Measurements from ENCODE around the gene PRUNE1. TPM values are rescaled to one million over a fixed set of nuclear protein-coding genes. Genes with fewer than 3 reads are reported as not detected.

PRUNE1 gene
- total RNA-seq, 1 donor from 2014 or later, result 12.2 TPM

DNA sequence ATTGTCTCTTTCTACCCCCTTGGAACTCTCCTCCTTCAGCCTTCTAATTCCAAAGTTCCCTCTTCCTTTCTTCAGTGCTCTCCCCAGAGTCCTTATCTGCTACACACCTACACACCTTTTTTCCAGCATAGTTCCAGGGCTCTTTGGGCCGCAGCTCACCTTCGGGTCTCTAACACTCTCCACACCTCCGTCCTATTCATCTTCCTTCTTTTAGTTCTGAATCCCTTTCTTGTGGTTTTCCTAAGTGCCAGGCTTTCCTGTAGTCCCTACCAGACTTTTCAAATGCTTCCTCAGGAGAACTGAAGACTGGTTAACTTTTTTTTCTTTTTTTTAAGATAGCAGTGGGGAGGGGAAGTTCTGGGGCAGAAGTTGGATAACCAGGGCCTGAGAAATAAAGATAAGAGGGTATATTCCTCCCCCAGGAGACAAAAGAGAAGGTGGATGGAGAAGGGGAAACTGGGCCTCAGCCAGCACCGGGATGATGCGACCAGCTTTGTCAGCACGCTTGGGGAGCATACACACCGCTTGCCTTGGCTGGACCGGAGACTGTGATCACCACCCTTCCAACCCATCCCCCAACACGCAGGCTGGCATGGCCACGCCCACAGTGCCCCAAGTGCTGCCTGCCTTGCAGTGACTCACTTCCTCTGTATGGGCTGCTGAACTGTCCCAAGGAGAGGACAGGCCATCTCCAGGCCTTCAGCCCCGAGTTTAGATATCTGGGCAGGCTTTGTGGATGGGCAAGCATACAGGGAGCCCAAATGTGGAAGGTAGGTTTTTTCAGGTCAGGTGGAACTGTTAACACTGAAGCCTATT lies 31.2 kb upstream of the PRUNE1 start:
- DNase-seq (ENCODE audit: low spot score) (peak; percentile 89), ATAC-seq (peak; percentile 49)

DNA sequence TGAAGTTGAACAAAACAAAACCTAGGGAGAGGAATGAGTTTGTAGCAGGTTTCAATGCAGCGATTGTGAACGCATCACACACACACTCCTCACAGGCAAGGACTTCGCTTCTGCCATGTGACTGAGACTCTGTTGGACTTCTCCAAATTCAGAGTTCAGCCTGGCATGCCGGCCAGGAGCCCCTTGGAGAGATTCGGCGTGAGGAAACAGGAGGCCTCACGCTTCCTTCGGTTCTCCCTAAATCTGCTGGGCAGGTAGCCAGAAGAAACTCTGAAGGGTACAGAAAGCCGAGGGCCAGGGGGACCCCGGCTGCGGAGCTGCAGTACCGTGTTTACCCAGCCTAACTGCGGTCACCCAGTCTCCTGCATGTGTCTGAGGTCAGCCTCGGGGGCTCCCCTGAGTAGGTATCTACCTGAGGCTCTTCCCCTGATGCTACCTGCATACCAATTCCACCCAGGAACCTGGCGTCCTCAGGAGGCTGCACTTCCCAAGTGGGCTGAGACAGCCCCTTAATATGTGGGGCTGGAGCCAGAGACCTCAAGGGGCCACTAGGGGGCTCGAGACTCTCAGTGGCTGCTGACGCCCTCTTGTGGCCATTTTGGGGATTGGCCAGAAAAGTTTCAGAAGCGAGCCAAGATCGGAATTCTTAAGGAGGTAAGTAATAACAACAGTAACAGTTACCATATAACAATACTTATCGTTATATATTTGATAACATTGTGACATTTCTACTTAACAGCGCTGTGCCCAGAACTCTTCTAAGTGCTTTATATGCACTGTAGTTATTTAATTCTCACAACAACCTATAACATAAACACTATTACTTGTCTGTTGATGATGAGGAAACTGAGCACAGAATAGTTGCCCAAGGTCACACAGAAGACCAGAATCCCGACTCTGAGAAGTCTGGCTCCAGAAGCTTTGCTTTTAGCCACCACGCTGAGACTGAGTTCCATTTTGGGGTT lies 28.9 kb upstream of the PRUNE1 start:
- peak; percentile 54 for ATAC-seq

DNA sequence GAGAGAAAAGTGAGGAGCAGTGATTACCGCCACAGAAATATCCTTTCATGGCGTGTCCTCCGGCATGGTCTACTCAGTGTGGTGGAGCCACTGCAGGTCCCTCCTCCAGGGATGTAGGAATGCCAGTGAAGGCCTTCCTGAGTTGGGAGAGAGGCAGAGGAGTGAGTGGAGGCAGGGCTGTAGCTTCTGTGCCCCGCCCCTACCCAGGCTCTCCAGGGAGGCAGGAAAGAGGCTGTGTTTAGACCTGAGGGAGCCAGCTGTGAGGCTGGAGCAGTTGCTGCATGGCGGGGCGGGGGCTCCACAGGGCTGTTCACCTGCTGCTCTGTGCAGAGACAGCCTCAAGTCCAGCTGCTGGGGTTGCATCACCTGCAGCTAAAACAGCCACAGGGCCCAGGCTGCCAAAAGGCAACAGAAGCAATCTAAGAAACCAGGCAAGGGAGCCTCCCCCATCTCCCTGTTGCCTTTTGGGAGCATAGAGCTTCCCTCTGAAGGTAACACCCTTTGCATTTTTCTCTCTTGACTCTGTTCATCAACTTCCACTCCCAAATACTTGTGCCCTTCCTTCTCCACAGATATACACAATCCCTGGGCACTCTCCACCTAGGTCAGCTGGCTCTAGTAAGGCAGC lies 27.0 kb upstream of the PRUNE1 start:
- ATAC-seq, result peak; percentile 36
- DNase-seq (ENCODE audit: low spot score), result peak; percentile 65

More for the DNA sequence above, 28.9 kb upstream of the PRUNE1 start:
- DNase-seq (ENCODE audit: low spot score), result peak; percentile 84

DNA sequence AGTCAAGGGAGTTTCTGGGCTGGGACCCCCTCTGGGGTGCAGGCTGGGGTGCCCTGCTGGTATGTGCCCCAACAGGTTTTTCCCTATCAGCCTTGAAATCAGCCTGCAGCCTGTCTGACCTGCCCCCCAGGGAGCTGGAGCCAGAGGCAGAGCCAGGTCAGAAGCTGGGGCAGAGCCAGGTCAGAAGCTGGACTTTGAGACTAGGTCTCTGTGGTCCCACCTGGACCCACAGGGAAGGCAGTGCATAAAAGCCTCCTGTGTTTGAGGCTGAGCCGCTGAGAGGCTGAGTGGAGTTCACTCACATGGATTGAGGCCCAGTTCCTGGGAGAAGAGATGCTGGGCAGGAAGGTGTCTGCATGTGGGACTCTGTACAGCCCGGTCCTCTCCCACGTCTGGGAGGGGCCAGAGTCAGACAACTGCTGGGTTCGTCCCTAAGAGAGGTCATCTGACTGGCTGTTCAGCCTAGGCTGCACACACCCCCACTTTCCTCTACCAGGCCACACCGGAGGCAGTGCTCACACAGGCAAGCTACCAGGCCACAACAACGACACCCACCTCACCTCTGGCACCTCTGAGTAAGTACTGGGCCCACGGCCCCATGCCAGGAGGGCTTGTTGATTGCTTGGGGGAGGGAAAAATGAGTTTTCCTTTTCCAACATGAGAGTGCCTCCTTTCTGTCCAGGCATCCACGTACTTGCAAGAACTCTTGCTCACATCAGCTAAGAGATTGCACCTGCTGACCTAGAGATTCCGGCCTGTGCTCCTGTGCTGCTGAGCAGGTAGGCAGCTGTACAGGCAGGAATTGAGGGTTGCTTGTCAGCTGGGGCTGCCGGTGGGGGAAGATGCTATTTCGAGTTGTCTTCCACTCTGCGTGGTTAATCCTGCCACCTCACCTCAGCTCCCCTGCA lies 26.2 kb upstream of the PRUNE1 start, which contains the start of gene ANXA9:
Gene ANXA9, plus strand, starts transcription at position 488 of the 908 bp plus-strand sequence. CDS start 814 bp downstream, outside the sequence.
- DNase-seq (ENCODE audit: low spot score), result peak; percentile 83
- ATAC-seq, result peak; percentile 77

DNA sequence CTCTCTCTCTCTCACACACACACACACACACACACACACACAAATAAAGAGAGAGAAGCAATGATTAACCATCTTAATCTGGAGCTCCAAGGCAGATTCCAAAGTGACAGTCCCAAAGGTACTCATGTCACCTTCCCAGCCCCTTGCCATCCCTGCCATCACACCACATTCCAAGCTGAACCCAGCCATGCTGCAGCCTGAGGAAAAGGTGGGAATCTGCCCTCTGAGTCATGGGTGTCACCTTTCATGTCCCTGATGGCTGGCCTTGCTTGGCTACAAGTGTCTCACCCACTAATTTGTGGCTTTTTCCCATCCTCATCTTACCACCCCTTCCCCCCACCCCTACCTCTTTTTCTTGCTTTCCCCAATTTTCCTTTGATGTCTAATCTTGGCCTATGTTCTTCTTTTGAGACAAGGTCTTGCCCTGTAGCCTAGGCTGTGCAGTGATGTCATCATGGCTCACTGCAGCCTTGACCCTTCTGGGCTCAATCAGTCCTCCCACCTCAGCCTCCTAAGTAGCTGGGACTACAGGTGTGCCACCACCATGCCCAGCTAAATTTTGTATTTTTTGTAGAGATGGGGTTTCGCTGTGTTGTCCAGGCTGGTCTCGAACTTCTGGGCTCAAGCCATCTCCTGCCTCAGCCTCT lies 22.9 kb upstream of the PRUNE1 start:
- no peak for ATAC-seq
- DNase-seq (ENCODE audit: low spot score), result no peak

DNA sequence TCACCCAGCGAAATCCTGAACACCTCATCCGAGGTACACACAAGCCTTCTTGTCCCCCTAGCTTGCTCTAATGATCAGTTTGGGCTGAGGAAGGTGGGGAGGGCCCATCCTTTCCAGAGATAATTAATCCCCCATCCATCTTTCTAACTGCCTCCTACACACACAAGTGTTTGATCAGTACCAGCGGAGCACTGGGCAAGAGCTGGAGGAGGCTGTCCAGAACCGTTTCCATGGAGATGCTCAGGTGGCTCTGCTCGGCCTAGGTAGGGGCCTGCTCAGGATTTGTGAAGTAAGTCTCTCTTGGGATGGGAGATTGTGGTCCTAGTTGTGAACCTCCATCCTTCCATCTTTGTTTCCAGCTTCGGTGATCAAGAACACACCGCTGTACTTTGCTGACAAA lies 20.3 kb upstream of the PRUNE1 start:
- DNase-seq (ENCODE audit: low spot score) (no peak), ATAC-seq (peak; percentile 21)

DNA sequence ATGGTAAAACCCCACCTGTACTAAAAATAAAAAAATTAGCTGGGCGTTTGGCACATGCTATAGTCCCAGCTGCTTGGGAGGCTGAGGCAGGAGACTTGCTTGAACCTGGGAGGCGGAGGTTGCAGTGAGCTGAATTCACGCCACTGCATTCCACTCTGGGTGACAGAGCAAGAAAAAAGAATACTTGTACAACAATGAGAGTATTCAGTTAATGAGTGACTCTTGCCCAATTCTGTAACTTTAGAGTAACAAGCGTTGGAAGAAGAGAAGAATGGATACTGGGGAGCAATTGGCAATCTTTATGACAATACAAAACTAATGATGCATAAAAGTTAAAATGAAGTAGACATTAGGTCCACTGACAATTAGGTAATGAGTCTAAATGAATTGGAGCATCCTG lies 15.6 kb upstream of the PRUNE1 start:
- DNase-seq (ENCODE audit: low spot score) (no peak), ATAC-seq (no peak)

DNA sequence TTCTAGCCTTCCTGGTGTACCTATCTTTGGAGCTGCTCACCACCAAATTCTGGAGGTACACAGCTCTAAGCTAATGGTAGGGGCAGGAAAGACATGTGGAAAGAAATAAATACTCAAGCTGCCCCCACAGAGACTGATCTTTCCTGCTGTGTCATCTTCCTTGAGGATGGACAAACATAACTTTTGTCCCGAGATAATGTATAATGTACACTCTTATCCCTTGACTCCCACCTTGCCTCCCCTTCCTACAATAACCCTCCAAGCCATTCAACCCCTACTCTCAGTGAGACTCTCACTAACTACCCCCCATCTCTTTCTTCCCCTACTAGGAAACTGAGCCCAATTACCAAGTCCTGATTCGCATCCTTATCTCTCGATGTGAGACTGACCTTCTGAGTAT lies 14.0 kb upstream of the PRUNE1 start:
- DNase-seq (ENCODE audit: low spot score) (no peak), ATAC-seq (no peak)

DNA sequence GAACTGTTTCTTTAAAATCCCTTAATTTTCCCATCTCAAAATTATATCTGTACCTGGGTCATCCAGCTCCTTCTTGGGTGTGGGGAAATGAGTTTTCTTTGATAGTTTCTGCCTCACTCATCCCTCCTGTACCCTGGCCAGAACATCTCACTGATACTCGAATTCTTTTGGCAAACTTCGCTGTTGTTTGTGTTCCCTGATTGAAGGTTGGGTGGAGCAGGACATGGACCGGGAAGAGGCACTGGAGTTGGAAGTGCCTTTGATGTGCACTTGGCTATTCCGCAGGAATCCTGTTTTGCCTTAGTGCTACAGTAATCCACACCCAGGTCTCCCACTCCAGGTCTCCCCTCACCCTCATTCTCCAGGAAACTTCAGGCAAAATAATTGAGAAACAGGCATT lies 12.8 kb upstream of the PRUNE1 start:
- ATAC-seq (no peak), DNase-seq (ENCODE audit: low spot score) (no peak)

DNA sequence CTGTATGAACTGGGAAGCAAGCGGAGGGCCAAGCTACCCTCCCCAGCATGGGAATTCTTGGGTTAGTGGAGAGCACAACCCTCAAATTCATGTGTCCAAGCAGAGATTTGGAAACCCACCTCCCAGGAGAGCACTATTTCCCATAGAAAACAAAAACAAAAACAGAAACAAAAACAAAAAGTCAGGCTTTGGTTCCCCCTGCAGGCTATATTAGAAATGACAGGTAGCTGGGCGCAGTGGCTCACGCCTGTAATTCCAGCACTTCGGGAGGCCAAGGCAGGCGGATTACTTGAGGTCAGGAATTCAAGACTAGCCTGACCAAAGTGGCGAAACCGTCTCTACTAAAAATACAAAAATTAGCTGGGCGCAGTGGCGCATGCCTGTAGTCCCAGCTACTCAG lies 12.4 kb upstream of the PRUNE1 start:
- DNase-seq (ENCODE audit: low spot score) (no peak), ATAC-seq (peak; percentile 81)

DNA sequence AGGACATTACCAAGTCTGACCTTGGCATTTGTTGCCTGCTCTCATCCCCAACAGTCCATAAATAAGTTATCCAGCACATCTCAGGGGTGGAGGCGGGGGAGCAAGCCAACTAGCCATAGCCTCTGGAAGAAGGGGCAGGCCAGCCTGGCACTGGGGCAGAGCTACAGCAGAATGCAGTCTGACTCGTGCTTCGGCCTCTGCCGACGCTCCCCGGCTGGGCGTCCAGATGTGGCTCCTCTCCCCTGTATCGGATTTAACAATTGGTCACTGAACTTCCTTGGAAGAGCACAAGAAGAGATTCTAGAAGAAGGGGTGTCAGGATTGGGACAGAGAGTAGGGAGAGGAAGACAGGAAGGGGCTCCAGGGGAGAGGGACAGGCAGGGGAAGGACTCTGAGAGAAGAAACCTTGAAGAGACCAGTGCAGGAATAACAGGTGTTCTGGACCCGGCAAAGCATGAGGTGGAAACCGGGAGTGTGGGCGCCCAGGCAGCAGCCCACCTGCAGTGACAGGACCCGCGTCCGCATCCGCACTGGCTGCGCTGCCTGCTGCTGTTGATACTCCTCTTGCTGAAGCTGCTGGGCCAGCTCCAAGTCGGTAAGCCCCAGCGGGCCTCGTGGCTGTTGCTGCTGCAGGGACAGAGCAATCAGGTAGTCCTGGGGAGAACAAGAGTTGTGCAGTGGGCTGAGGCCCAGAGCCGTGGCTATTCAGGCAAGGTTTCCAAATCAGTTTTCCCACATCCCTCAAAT lies 10.9 kb upstream of the PRUNE1 start:
- ATAC-seq, result no peak
- no peak for DNase-seq (ENCODE audit: low spot score)

DNA sequence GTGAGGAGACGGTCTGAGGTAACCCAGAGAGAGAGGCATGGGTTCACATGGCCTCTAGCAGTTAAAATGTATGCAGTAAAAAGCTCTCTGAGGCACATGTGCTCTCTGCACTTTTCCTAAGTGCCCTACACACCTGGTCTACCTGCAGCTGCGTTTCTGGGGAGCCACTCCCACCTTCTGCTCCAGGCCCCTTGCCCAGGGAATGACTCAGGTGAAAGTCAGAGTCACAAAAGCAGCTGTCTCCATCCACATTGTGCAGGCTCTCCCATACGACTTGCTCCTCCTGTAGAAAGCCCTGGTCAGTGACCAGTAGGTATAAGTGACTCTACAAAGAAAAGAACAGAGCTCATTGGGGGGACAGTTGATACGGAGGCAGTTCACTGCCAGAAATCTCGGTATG lies 10.3 kb upstream of the PRUNE1 start:
- no peak for DNase-seq (ENCODE audit: low spot score)
- ATAC-seq, result no peak

DNA sequence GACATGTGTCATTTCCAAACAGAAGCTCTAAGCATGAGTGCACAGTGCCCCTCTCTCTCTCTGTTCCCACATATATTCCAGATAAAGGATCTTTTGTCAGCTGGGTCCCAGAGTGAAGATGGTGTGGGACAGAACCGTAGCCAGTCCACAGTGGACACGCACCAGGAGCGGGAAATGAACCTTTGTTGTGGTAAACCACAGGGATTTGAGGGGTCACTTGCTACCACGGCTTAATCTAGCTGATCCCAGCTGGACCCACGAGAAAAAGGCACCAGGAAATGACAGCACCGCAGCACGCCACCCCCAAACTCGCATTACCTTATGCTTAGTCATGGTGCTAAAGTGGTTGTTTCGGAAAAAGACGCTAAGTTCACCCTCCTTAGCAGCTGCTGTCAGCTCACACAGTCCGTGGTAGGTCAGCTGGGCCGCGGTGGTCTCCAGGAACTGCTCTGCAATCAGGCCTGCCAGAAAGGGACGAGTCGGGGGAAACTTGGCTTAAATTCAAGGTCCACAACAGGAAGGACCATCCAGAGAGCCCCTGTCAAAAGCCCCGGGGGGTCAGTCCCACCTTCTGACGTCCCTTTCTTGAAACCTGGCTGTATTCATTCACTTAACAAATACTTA lies 9.1 kb upstream of the PRUNE1 start:
- no peak for ATAC-seq
- DNase-seq (ENCODE audit: low spot score), result no peak

DNA sequence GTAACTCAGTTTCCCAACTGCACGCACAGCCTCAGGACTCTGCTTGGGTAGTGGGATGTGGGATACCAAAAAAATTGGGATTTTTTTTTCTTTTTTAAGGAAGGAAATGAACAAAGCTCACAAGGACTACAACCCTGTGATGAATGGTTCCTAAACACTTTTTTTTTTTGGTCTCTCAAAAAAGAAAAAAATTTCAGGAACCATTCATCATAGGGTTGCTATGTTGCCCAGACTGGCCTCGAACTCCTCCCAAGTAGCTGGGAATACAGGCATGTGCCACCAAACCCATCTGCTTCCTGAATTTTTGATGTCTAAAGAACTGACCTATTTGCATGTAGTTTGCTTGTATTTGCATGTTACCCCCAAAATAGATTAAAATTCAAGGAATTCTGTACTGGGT lies 8.3 kb upstream of the PRUNE1 start:
- ATAC-seq (no peak), DNase-seq (ENCODE audit: low spot score) (no peak)

DNA sequence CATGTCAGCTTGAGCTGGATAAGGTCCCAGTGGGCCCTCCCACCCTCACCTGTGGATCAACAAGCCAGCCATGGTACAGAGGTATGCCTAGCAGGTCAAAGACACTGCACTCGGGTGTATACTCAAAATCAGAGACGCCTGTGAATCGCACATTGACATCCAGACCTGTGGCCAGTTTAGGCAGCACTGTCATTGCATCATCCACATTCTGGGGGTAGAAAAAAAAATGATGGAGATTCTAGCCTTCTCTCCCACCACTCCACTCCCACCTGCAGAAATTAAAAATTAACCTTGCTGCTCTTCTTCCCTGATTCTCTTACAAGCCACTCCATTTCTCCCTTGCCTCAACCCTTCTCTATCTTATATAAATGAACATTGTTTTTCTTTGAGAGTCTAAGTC lies 7.8 kb upstream of the PRUNE1 start:
- ATAC-seq (no peak), DNase-seq (ENCODE audit: low spot score) (no peak)

DNA sequence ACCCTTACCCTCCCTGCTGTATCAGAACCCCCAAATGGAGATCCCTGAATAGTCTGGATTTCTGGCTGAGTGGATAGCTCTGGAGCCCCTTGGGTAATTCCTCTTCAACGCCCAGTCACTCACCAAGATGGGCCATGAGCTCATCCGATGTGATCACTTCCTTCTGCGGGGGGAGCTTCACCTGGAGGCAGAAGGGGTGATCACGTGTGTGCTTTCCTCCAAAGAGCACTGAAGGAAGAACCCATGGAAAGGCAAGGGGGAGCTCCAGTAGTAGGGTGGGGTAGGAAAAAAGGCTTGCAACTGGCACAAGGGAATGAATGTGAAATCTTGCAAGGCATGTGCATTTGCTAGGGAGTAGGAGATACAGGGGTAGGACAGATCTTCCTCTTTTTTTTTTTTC lies 6.6 kb upstream of the PRUNE1 start:
- no peak for DNase-seq (ENCODE audit: low spot score)
- no peak for ATAC-seq

DNA sequence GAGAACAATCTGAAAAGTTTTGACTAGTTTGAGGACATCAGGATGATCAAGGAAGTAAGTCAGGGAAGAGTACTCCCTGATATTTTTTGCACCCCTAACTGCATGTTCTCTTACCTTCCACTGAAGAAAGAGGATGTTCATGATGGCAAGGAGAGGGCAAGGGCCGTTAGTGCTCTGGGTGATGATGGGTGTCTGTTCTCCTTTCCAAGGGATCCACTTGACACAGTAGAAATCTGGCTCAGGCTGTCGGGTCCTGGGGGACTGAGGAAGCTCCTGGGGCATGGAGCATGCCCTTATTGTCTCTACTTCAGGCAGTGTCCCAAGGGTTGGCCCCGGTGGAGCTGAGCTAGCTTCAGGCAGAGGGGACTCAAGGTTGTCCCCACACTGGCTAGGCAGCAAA lies 6.2 kb upstream of the PRUNE1 start:
- ATAC-seq (no peak), DNase-seq (ENCODE audit: low spot score) (no peak)

DNA sequence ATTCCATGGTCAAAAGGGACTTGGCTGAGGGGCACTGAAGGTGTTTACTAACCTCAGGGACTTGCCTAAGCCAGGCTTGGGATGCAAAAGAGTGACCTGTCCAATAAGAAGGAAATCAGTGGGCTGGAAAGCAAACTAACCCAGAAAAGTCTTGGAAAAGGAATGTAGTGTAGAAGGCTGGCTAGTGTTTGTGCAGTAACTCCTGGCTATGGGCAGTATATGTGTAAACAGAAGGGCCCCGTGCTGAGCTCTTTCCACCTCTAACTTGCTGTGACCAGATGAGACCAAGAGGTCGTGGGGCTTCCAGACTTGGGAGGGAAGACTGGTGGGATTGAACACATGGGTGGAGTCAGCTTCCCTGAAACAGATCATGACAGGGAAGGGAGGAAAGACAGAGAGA lies 5.6 kb upstream of the PRUNE1 start:
- ATAC-seq, result no peak
- no peak for DNase-seq (ENCODE audit: low spot score)

DNA sequence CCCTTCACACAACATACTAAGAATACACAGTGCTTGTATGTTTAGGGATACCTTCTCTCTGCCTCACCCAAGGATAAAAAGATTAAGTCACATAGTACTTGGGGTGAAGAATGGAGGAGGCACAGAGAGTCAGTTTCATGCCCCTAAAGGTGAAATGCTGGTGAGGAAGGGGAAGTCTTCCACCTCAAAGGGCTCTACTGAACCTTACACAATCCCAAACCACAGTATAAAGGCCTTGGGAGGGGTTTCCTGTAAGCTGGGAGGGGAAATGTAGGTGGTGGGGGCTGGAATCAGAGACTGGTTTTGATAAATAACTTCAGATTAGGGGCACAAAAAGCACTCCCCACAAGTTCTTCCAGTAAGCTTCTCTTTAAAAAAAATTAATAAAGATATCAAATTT lies 5.1 kb upstream of the PRUNE1 start:
- ATAC-seq, result no peak

More for the DNA sequence above, 5.1 kb upstream of the PRUNE1 start:
- DNase-seq (ENCODE audit: low spot score), result no peak
